ENCODE results near the gene FAM170B.

The FAM170B gene

GRCh38 chr10:49107111-49107886 is 26.5 kb downstream of the FAM170B start:
- DNase-seq (ENCODE audit: low read depth in 2 of 2, low spot score in 1 of 2): no peak

GRCh38 chr10:49106451-49106850 is 27.4 kb downstream of the FAM170B start:
- DNase-seq (ENCODE audit: low read depth in 2 of 2, low spot score in 1 of 2): no peak

GRCh38 chr10:49105076-49105475 is 28.7 kb downstream of the FAM170B start:
- DNase-seq (ENCODE audit: low read depth in 2 of 2, low spot score in 1 of 2): no peak

GRCh38 chr10:49104323-49104722 is 29.5 kb downstream of the FAM170B start:
- no peak for DNase-seq (ENCODE audit: low read depth in 2 of 2, low spot score in 1 of 2)

- DNase-seq (ENCODE audit: low read depth in 2 of 2, low spot score in 1 of 2): no peak
Measured at GRCh38 chr10:49103761-49104160, 30.1 kb downstream of the FAM170B start.

DNA sequence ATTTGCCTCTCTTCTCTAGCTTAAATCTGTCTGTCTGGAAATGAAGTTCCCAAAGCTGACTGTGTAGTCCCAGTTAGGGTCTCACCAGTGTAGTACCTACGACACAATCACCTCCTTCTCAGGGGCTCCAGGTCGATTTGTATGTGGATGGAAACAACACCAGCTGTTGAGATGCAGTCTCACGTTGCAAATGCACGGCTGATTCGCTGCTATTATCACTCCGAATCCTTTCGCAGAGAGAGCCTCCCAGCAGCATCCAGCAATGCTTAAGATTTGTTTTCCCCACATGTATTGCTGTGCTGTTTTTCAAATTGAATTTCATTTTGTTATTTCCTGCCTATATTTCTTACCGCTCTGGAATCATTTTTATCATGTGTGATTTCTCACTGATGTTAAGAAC is 34.8 kb downstream of the FAM170B start:
- DNase-seq (ENCODE audit: low read depth in 2 of 2, low spot score in 1 of 2): no peak

- no peak for DNase-seq (ENCODE audit: low read depth in 2 of 2, low spot score in 1 of 2)
Measured at GRCh38 chr10:49096890-49097445, 36.9 kb downstream of the FAM170B start.

GRCh38 chr10:49094646-49095045 is 39.2 kb downstream of the FAM170B start:
- no peak for DNase-seq (ENCODE audit: low read depth in 2 of 2, low spot score in 1 of 2)

GRCh38 chr10:49093922-49094321 is 39.9 kb downstream of the FAM170B start:
- no peak for DNase-seq (ENCODE audit: low read depth in 2 of 2, low spot score in 1 of 2)

DNA sequence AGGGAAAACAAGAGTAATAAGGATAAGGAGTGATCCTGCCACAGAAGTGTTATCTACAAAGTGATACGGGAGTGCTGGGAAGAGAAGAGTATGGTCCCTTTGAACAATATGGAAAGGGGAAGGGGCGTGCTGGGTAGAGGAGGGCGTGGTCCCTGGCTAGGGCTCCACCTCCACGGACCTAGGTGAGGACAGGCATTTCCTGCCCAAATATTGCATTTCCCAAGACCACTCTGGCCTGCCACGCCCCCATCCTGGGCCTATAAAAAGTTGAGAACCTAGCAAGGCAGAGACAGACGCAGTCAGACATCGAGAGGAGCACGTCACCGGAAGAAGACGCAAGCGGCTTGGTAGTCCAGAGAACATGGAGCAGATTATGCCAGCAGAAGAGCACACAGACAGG is 41.3 kb downstream of the FAM170B start:
- DNase-seq (ENCODE audit: low read depth in 2 of 2, low spot score in 1 of 2): no peak

- no peak for DNase-seq (ENCODE audit: low read depth in 2 of 2, low spot score in 1 of 2)
Measured at GRCh38 chr10:49091450-49092210, 42.2 kb downstream of the FAM170B start.

DNA sequence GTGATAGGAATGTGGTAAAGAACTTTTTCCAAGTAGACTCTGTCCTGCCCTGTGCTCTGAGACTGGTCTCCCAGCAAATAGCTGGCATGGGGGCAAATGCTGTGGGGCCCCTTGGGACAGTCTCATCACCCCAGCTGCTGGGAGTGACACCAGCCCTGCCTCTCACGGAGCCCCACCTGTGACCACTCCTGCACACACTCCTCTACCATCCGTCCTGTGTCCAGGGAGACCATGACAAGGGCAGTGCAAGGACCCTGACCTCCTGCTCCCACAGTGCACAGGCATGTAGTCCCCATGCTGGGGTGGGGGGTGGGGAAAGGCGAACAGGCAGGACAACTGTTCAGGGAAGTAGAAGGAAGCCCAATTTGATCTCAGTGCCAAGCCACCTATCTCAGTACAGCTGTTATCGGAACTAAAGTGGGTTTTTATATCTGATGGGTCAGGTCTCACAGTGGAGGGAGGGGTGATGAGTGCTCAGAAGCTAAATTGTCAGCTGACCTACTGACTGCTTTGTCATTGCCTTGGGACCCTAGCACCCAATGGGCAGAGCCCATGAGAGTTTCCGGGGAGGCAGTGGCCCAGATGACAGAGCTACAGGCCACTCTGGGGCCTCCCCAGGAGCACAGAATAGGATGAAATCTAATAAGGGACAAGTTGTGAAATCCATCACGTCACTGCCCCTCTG is 43.0 kb downstream of the FAM170B start:
- DNase-seq (ENCODE audit: low read depth in 2 of 2, low spot score in 1 of 2): no peak

DNA sequence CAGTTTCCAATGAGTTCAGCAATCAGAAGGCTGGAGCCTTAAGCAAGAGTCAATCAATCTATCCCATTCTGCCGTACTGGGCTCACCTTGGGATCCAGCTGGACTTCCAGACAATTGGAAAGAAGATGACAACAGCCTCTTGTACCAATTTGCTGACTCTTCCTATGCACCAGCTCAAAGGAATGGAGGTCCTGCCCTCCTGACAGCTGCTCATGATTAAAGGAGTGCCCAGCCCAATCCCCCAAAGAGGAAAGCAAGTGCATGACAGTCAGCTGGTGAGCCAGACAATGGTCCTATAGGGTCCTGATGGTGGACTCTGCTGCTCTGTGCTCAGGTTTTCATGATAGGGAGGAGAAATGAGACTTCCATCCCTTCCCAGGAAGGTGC is 43.6 kb downstream of the FAM170B start:
- DNase-seq (ENCODE audit: low read depth in 2 of 2, low spot score in 1 of 2): no peak

GRCh38 chr10:49089557-49090188 is 44.1 kb downstream of the FAM170B start:
- DNase-seq (ENCODE audit: low read depth in 2 of 2, low spot score in 1 of 2): no peak

DNA sequence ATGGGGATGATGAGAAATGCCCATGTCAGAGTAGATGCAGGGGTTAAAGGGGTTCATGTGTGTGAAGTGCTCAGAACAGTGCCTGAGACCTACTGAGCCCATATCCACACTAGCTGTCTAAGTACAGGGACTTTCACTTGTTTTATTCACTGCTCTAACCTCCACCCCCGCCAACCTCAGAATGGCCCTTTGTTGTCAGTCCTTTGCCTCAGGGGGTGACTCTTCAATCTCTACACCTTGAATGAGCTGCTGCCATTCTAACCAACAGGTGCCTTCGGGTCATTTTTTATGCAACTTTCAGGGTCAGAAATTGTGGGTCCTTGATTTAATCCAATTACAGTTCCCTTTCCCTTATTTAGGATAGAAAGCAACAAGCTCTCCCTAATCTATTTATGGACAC is 44.7 kb downstream of the FAM170B start:
- no peak for DNase-seq (ENCODE audit: low read depth in 2 of 2, low spot score in 1 of 2)

DNA sequence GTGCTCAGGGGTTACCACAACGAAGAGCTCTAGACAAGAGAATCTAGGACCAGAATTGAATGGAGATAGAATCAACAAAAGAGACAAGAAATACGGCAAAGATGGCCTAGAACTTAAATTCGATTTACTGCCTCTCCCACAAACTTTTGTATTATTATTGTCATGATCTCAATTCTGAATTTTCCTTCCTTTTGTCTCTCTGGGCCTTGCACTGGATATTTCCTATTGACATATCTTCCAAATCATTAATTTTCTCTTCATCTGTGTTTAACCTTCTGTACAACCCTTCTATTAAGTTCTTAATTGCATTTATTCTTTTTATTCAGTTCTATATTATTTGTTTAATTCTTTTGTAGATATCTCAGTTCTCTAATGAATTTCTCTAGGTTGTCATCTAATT is 46.9 kb downstream of the FAM170B start:
- no peak for DNase-seq (ENCODE audit: low read depth in 2 of 2, low spot score in 1 of 2)

GRCh38 chr10:49083261-49083660 is 50.6 kb downstream of the FAM170B start:
- no peak for DNase-seq (ENCODE audit: low read depth in 2 of 2, low spot score in 1 of 2)

DNA sequence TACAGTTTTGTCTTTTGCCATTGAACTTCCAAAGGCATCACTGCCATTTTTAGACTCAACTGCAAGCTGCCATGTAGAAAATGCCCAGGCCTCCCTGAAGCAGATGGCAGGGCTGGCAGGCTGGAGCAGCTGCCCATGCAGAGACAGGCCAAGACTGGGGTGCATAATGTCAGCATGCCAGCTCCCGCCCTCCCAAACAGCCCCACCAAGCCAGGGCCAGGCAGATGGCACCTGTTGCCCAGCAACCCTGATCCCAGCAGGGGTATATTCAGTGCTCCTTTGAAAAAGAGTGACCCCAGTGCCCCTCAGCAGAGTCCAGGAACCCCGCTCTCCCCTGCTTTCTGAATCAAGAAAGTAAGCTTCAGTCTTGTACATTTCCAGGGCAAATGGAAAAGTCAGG is 51.1 kb downstream of the FAM170B start:
- no peak for DNase-seq (ENCODE audit: low read depth in 2 of 2, low spot score in 1 of 2)

- no peak for DNase-seq (ENCODE audit: low read depth in 2 of 2, low spot score in 1 of 2)
Measured at GRCh38 chr10:49081547-49082275, 52.1 kb downstream of the FAM170B start.

Data from stimulated activated CD8-positive, alpha-beta memory T cell treated with anti-CD3 and anti-CD28 coated beads, Interleukin-4, amount 100 ng/mL, for 1 hour (primary cell).